GM18499 (cell line): Measurements from ENCODE around the gene NACAD.

Source experiments
- ATAC-seq: cut with Tn5 transposase; IDR thresholded peaks from one replicate; pipeline ENCODE4 v1.9.1; 2021; ENCODE audit warnings: moderate number of reproducible peaks; ENCODE audit not compliant: insufficient read depth, unreplicated experiment

NACAD gene

DNA sequence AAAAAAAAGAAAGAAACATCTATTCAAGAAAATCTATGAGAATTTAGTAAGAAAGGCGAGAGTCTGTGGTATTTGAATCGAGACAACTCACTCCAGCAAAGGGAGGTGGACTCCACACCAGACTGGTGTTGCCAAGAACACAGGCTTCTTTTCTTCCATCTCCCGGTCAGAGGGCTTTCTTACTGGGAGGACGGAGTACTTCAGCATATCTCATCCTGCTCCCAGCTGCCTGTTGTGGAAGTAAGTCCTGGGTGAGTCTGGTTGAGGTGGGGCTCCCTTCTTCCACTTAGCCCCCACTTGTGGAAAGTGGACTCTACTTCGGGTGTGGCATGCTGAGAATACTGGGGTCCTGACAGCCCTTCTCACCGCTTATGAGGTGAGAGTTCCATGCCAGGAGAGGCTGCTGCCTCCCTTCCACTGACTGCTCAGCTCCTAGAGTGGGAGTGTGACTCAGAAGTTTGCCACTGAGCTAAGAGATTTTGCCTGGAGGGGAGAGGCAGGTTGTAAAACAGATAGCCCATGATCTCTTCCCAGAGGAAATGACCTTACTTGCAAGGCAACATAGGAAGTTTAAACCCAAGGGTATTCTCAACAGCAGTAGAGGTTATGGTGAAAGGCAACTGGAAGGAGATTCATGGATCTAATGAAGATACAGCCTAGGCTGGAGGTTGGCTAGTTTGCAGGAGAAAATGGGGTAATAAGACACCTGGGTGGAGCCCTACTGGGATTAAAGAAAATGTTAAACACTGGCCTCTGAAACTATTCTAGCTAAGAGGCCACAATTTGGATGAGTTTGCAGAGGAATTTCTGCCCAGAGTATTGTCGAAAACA lies 3.5 kb upstream of the NACAD start:
- ATAC-seq, result no peak

DNA sequence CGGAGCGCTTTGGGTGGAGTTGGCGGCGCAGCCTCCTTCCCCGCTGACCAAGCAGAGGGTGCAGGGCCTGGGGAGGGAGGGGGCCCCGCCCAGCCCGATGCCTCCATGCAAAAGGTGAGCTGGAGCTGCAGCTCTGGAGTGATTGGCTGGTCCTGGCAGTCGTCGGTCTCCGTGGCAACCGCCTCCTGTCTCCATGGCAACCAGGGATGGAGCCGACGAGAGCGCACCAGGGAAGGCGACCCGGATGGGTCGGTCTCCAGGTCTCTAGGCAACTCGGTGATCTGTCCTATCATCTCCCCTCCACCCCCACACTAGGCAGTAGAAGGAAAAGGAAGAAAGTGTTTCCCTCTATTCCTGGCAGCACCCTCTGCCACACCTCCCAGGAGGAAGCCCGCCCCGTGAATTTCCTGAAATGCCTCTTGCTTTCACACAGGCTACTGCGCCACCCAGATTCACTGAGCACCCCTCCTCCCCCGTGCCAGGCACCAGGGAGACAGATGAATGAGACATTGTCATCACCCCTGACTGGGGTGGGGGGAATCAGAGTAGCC lies 647 bp upstream of the NACAD start:
- no peak for ATAC-seq

DNA sequence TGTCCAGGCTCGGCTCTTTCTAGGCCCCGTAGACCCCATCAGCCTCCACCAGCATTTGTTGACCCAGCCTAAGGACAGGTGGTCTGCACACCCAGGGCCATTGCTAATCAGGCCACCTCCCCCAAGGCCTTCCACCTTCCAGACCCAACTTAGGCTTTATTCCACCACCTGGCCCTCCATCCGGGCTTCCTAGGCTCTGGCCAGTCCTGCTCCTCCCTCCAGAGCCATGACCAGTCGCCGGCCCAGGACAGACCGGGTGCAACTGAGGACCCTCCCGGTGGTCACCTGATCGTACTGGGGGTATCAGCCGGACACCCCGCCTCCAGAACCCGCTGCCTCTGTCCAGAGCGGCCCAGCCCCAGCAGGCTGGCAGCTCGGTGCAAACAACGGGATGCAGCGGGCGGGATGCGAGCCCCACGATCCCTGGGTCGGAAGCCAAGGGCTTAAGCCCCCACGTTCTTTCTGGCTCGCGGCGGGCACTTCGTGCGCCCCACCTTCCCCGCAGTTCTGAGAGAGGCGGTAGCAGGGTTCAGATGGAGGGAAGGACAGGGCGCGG lies 545 bp downstream of the NACAD start:
- no peak for ATAC-seq

DNA sequence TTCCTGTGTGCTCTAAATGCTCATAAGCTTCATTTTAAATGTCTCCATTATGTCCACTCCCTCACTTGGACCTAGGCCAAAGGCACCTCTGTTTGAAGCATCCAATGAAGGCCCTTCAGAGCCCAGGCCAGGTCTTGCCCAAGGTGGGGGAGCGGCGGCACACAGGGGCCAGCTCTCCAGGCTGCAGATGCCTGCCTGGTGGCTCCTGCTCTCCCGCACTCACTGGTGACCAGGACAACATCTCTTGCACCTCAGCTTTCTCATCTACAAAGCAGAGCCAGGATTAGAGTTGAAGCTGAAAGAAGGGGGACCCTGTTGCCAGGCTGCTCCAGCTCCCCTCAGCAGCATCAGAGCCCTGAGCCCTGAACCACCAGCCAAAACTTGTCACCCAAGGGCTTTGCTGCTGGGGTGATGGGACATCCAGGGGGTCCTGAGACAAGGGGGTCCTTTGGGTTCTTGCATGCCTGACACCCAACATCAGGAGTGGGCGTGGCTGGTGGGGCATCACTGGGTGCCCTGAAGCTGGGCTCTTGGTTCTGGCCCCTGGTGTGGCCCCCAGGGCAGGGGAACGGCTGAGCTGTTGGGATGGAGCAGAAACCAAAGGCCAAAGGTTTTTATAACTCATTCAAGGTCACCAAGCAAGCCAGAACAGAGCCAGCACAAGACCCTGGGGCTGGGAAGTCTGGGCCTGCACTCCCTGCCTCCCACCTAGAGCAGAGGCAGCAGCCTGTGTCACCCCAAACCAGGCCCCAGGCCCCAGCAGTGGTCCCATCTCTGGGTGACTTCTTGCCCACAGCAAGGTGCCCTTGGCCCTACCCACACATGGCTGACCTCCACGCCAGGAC lies 1.2 kb downstream of the NACAD start:
- ATAC-seq, result no peak

DNA sequence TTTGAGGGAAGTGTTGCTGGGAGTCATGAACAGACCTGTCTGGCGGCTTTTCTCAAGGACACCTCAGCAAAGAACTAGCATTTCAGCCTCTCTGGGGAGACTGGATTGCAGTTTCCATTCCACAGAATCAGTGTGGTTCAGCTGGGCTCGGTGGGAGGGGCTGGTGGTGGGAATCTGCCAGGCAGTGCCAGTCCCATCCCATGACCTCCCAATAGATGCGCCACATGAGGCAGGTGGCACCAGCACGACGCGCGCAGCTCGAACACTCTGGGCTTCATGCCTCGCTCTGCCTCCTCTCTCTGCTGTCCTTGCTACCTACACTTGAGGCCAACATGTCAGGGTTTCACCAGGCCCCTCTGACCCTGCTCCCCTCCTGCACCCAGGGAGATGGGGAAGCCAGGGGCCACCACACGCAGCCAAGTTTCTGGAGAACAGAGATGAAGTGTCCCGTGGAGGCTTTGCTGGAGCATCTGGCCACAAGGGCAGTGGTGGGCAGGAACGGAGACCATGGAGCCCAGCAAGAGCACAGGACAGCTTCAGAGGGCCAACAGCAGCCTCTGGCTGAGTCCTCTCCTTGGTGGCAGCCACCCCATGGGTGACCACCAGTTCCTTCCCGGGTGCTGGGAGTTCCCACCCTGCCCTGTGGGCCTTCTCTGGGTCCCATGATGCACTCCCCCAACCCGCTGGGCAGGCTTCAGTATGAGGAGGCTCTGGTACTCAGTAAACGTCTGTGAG lies 2.3 kb downstream of the NACAD start:
- no peak for ATAC-seq

DNA sequence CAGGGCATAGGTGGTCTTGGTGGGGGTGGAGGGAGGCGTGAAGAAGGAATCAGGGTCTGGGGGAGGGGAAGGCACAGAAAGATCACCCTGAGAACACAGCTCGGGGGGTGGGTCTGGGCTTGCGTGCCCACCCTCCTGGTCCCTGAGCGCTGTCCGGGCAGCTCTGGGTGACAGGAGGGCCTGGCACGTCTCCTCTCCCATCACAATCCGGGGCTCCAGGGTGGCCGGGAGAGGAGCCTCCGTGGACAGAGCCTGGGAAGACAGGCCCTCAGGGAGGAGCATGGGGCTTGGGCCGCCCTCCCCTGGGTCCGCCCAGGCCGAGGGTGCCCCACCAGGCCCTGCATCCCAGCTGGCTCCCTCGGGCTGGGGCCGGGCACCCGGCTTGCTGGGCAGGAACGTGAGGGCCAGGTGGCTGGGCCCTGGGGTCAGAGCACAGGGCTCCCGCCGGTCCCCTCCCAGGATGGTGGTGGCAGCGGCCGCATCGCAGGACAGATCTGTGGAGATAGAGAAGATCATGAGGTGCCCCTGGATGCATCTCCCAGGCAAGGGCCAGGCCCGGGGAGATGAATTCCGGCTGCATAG lies 3.1 kb downstream of the NACAD start:
- ATAC-seq, result no peak

DNA sequence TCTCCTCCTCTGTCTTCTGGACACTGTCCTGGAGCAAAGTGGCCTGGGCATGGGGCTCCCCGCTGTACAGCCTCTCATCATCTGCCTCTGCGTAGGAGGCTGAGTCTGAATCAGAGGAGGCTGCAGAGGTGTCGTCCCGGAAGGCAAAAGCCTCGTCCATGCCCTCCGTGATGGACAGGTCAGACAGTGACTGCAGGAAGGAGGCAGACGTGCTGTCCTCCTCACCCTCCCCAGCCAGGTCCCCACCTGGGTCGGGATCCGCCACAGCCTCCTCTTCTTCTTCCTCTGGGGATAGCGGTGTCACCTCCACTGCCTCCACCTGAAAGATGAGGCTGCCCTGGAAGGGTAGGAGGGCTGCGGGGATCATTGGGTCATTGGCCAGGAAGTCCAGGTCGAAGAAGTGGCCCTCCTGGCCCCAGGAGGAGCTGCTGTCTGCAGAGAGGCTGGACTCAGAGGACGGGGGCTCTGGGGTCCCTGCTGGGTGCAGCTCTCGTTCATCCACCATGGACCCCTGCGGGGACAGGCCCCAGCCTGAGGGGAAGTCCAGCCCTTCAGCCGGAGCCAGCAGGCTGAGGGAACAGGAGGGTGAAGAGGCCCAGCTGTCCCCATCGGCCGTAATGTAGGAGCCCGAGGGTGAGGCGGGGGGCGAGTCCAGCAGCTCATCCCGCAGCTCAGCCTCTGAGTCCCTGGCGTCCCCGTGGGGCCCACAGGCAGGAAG lies 3.7 kb downstream of the NACAD start:
- ATAC-seq, result no peak

DNA sequence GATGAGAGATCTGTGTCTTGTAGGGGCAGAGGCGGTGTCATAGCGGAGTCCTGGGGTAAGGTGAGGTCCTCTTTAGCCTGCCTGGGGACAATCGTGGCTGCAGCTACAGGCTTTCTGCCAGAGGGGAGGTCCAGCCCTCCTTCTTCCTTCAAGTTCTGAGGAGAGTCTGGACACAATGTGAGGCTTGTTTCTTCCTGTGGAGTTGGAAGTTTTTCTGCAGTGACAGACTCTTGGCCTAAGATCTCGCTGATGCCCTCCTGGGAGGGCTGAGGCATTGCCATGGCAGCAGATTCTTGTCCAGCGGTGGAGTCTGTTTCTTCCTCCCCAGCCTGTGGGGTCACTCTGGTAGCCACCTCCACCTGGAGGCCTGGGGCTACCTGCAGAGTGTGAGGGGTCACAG lies 4.4 kb downstream of the NACAD start:
- ATAC-seq, result no peak

DNA sequence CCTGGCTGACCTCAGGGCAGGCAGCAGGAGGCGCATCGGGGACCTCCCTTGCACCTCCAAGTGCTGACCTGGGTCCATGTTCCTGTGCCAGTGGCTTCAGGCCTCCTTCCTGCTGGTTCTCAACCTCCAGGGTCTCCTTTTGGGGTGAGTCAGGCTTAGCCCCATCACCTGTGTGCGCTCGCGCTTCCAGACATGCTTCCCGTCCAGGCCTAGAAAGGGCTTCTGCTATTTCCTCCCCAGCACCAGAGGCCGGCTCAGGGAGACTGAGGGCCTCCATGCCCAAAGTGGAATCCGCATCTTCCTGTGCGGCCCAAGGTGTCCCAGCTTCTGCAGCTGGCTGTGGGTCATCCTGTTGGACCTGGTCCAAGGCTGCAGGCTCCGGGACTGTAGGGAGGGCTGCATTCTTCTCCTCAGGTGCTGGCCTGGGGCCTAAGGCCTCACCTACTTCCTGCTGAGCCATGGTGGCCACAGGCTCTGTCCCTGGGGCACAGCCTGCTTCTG lies 5.9 kb downstream of the NACAD start:
- no peak for ATAC-seq

DNA sequence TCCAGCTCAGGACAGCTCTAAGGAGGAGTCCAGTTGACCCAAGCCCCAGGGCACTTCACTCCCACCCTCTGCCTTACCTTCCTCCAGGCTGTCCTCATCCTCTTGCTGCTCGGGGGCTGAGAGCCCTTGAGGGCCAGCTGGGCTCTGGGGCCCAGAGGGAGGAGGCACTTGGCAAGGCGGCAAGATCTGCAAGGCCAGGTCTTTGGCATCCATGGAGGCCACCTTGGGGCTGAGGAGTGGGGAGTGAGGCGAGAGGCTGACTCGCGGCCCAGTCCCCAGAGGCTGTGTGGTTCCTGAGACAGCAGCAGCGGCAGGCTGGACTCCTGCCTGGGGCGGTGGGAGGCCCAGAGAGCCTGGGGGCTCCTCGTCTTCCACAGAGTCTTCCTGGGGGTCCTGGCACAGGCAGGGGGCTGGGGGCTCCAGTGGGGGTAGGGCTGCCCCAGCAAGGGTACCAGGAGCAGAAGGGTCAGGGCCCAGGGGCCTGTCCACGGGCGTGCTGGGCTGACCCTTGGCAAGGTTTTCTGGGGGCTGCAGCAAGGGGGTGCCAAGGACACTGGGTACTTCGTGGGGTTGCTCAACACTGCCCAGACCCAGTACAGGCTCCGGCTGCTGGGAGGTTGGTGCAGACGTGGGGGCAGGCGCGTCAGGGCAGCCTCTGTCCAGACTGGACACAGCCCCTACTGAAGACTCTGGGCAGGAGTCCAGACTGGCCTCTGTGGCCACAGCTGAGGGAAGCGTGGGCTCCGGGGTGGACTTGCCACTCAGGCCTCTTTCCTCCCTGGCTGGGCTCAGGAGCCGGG lies 6.5 kb downstream of the NACAD start:
- no peak for ATAC-seq

DNA sequence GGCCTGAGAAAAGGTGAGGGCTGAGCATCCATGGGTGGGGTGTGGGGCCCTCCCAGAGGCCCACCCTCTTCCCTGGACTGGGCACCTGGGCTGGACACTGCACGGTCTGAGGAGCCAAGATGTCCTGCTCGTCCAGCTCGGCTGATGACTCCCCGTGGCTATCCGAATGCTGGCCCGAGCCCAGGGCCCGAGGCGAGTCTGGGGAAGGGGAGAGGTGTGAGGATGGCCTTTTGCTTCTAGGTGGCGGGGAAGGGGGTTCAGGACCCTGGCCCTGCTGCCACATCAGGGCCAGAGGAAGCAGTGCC lies 7.1 kb downstream of the NACAD start:
- ATAC-seq, result no peak

DNA sequence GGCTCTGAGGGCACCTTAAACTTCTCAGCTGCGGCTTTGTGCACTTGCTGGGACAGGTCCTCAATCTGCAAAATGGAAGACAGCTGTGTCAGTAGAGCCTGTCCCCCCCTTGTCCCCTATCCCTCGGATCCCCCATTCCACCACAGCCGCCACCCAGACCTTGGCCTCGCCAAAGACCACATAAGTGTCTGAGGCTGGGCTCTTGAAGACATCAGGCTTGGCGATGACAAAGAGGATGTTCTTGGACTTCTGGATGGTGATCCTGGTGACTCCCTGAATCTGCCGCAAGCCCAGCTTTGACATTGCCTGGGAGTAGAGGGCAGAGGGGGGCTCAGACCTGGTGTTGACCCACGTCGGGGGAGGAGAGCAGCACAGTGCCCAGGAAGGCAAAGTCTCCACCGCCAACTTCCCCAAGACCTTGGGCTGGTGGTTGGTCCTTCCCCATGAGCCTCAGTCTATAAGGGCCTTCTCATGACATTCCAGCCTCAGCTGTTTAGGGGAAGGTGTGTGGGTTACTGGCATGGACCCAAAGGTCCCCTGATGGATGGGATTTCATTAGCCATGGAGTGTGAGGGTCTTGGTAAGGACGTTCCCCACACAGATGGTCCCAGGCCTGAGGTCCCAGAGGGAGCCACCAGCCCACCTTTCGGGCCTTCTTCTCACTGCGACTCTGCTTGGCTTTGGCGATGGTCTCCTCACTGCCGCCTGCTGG lies 7.7 kb downstream of the NACAD start:
- ATAC-seq, result no peak

DNA sequence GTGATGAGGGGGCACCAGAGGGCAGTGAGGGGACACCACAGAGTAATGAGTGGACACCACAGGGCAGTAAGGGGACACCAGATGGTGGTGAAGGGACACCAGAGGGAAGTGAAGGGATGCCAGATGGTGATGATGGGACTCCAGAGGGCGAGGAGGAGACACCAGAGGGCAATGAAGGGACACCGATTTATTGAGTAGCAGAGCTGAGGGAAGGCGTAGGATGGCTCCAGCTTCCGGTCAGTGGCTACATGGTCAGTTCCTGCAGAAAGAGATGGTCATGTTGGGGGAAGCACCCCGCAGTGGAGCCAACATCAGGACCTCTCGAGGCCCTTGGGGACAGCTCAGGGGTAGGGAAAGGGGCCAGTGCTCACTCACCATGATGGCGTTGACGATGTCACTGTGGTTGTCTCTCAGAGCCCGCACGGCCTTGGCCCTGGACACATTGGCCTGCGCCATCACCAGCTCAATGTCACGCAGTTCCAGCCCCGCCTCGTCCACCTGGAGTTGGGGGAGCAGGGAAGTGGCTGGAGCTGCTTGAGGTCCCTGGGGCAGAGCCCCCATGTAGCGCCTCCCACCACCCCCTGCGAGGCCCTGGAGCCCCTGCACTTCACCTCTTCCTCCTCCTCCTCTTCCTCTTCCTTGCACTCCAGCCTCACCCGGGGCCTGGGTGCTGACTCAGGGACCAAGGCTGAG lies 8.4 kb downstream of the NACAD start:
- no peak for ATAC-seq

DNA sequence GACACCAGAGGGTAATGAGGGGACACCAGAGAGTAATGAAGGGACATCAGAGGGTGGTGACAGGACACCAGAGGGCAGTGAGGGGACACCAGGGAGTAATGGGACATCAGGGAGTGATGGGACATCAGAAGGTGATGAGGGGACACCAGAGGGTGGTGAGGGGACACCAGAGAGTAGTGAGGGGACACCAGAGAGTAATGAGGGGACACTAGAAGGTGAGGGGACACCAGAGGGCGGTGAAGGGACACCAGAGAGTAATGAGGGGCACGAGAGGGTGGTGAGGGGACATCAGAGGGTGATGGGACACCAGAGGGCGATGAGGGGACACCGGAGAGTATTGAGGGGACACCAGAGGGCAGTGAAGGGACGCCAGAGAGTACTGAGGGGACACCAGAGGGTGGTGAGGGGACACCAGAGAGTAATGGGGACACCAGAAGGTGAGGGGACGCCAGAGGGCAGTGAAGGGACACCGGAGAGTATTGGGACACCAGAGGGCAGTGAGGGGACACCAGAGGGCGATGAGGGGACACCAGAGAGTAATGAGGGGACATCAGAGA lies 10.6 kb downstream of the NACAD start:
- ATAC-seq, result no peak

DNA sequence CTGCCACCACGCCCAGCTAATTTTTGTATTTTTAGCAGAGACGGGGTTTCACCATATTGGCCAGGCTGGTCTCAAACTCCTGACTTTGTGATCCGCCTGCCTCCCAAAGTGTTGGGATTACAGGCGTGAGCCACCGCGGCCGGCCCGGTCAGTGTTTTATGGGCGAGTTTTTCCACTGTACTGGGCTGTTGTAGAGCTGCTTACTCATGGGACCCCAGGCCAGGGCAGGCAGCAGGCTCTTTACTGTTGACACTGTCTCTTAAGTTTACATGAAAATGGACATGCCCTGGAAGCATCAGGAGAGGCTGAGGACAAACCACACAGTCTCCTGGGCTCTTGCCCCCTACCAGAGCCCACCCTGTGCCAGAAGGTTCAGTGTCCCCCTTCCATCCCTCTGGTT lies 11.2 kb downstream of the NACAD start:
- no peak for ATAC-seq

DNA sequence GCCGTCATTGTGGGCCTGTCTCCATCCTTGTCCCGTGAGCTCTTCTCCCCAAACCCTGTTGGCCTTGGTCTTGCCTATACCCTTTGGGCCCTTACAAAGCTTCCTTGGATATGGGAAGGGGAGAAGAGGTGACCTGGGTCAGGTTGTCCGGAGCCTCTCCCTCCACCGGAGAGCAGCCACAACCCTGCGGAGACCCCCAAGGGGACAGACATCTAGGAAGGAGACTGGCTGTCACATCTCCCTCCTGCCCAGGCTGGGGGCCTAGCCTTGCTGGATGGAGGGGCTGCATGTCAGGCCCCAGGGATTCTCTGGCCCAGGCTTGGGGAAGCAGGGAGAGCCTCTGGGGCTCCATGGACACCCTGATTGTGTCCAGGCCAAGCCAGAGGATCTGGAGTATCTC lies 11.8 kb downstream of the NACAD start:
- no peak for ATAC-seq
